CD4-positive, alpha-beta T cell treated with Interleukin-6 for 4 hours (primary cell): ENCODE data around the gene DYTN.

Experiments
- DNase-seq: peaks from one replicate; pipeline ENCODE4 v3.0.0-alpha.2; 2020; ENCODE audit warnings: mixed read lengths

The DYTN gene

GRCh38 chr2:206696910-206697309 is 21.3 kb downstream of the DYTN start:
- no peak for DNase-seq

GRCh38 chr2:206693399-206694137 is 24.6 kb downstream of the DYTN start:
- DNase-seq = peak; percentile 48

- DNase-seq = no peak
These were observed 25.2 kb downstream of the DYTN start for GRCh38 chr2:206692971-206693370.

GRCh38 chr2:206688990-206689389 is 29.2 kb downstream of the DYTN start:
- no peak for DNase-seq

GRCh38 chr2:206688453-206688852 is 29.7 kb downstream of the DYTN start:
- DNase-seq = no peak

GRCh38 chr2:206683546-206683945 is 34.6 kb downstream of the DYTN start:
- DNase-seq = no peak

GRCh38 chr2:206670531-206671319 is 47.5 kb downstream of the DYTN start:
- no peak for DNase-seq

GRCh38 chr2:206665251-206665650 is 52.9 kb downstream of the DYTN start:
- DNase-seq = no peak

- DNase-seq = no peak
These were observed 61.1 kb downstream of the DYTN start for GRCh38 chr2:206657087-206657486.

- DNase-seq = no peak
These were observed 70.2 kb downstream of the DYTN start for GRCh38 chr2:206647985-206648384.

GRCh38 chr2:206642075-206643025 is 75.8 kb downstream of the DYTN start, which contains the start of gene FAM237A:
Gene FAM237A, plus strand, starts transcription at chr2:206642487. Its CDS starts 1,750 bp downstream, at chr2:206644237.
- DNase-seq = no peak

- no peak for DNase-seq
These were observed 77.0 kb downstream of the DYTN start for GRCh38 chr2:206641226-206641625.

GRCh38 chr2:206639636-206640035 is 78.6 kb downstream of the DYTN start:
- no peak for DNase-seq

GRCh38 chr2:206635015-206635414 is 83.2 kb downstream of the DYTN start:
- no peak for DNase-seq

GRCh38 chr2:206631340-206631739 is 86.9 kb downstream of the DYTN start:
- DNase-seq = no peak

GRCh38 chr2:206627632-206628031 is 90.6 kb downstream of the DYTN start:
- no peak for DNase-seq

GRCh38 chr2:206626108-206626507 is 92.1 kb downstream of the DYTN start:
- no peak for DNase-seq

- no peak for DNase-seq
These were observed 99.2 kb downstream of the DYTN start for GRCh38 chr2:206619011-206619410.

GRCh38 chr2:206616151-206616550 is 102.0 kb downstream of the DYTN start:
- DNase-seq = no peak

GRCh38 chr2:206615417-206616089 is 102.6 kb downstream of the DYTN start:
- DNase-seq = no peak

- no peak for DNase-seq
These were observed 103.4 kb downstream of the DYTN start for GRCh38 chr2:206614811-206615210.

GRCh38 chr2:206611736-206612135 is 106.5 kb downstream of the DYTN start:
- DNase-seq = no peak
